ENCODE data around the gene CADM4.

CADM4 gene

DNA sequence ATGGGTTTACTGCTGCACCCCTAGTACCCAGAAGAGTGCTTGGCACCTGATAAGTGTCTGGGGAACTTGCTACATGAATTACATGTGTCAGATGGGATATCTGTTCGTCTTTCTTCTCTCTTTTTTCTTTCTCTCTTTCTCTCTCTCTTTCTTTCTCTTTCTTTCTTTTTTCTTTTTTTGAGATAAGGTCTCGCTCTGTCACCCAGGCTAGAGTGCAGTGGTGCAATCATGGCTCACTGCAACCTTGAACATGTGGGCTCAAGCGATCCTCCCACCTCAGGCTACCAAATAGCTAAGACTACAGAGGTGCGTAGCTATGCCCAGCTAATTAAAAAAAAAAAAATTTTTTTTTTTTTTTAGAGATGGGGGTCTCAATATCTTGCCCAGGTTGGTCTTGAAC is 6.1 kb downstream of the CADM4 start:
- no peak for DNase-seq

DNA sequence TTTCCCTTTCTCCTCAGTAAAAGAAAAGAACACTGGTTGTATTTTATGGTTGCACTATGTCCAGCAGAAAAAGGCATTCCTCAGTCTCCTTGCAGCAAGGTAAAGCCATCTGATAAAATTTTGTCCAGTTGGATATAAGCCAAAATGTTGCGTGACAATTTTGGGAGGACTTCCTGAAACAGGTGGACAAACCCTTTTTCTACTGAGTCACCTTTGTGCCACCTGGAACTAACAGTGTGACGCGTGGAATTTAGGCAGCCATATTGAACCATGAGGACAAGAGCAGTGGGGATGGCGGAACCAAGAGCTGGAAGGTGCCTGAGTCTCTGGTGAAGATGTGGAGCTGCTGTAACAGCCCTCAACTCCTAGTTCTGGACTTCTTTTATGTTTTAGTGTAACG is 8.2 kb downstream of the CADM4 start:
- DNase-seq: no peak

- no peak for DNase-seq
Observed at GRCh38 chr19:43628646-43629326, 10.9 kb downstream of the CADM4 start.

DNA sequence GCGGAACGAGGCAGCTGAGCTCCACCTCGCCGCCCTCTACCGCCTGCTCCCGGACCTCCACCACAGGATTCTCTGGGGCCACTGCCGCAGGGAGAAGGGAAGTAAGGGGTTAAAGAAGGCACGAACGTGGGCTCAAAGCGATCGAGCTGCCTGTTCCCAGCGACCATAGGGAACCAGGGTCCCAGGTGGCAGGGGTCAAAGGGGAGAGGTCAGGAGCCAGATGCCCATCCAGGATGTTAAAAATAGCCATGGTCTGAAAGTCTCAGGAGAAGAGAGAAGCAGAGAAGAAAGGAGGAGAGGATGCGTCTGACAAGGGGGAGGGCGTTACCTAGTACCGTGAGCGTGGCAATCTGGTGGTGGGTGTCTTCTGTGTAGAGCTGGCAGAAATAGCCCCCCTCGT is 12.8 kb downstream of the CADM4 start:
- DNase-seq: no peak

DNA sequence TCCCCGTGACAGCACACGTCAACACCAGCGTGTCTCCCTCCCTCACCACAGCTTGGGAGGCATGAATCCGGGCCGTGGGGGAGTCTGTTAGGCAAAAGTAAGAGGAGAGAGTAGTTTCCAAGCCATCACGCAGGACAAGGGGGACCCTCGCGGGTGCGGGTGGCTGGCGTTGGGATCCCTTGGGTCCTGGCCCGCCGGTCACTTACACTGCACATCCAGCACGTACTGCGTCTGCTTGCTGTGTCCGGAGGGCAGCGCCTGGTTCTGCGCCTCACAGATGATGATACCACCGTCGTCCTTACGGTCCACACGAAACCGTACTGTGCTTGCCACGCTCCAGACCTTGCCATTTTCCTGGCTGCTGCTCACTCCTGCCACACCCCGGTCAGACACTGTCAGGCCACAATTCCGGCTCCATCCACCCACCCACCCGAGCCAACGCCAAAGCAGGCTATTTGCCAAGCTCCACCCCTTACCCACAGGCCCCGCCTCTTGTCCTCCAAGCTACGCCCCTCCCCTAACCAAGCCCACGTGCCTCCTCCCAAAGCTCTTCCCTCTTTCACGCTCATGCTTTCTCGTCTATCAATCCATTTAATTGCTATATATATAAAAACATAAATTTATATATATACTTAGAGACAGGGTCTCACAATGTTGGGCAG is 13.6 kb downstream of the CADM4 start:
- no peak for DNase-seq

- DNase-seq: peak; percentile 88
Observed at GRCh38 chr19:43624933-43625332, 14.7 kb downstream of the CADM4 start.

DNA sequence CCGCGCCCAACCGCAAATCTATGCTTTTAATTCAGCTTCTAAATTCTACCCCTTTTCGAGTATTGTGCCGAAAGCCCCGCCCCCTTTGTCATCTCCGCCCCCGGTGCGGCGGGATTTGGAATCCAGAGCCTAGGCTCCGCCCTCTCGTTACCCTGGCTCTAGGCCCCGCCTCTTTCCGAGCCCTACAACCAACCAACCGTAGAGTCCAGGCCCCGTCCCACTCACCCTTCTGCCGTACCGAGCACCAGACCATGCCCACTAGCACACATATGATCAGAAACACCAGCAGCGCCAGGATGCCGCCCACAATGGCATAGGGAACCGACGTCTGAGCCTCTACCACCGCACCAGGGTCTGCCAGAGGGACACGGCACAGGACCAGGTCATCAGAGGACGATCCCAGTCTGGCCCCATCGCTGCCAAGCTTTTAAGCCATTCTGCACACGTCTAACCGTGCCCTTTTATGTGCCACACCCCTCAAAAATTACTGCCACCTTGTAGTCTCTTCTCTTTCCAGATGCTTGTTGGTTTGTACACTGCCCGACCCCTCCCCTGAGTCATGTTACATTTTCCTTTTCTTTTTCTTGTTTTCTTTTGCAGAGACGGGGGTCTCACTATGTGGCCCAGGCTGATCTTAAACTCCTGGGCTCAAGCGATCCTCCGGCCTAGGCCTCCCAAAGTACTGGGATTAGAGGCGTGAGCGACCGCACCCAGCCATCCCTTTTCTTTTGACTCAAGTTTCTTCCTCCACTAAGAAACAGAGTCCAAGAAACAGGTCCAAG is 15.6 kb downstream of the CADM4 start:
- peak; percentile 22 for DNase-seq

DNA sequence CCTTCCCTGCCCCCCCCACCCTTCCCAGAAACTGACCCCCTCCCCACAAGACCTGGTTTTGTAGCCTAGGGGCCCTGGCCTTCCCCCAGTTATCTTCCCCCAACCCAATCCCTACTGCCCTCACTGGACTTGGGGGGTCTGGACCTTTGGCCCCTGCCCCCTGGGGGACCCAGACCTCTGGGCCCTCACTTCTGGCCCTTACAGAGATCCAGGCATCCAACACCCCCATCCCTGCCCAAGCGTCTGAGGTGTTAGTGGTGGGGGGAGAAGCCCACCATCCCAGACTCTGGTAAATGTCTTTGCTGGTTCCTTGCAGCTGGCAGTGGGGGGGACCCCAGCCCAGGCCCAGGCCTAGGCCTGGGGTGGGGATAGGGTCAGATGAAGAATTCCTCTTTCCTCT is 16.7 kb downstream of the CADM4 start:
- no peak for DNase-seq

GRCh38 chr19:43622070-43622469 is 17.6 kb downstream of the CADM4 start:
- no peak for DNase-seq

- peak; percentile 87 for DNase-seq
Observed at GRCh38 chr19:43620061-43621001, 19.3 kb downstream of the CADM4 start.

GRCh38 chr19:43619262-43620060 is 20.2 kb downstream of the CADM4 start, which contains the start of gene ZNF428:
Gene ZNF428, minus strand, starts transcription at chr19:43619629. Its CDS starts 5,325 bp downstream, at chr19:43614304.
- DNase-seq: peak; percentile 91

- DNase-seq: peak; percentile 48
Observed at GRCh38 chr19:43618921-43619261, 20.8 kb downstream of the CADM4 start.

GRCh38 chr19:43616954-43617353 is 22.7 kb downstream of the CADM4 start:
- DNase-seq: no peak

- no peak for DNase-seq
Observed at GRCh38 chr19:43616306-43616705, 23.3 kb downstream of the CADM4 start.

DNA sequence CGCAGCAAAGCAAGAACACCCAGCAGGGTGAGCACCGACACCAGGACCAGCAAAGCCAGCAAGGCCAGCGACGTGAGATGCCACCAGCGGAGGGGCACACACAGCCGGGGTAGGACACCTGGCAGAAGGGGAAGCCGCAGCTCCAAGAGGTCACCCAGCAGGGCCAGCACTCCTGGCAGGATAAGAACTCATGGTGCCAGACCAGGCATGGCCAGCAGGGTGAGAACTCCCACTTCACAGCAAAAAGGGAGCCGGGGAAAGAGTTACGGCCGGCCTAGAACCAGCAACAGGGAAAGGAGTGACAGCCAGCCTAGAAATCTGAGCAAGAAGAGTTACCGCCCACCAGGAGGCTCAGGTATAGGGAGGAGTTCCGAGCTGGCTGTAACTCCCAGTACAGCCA is 27.3 kb downstream of the CADM4 start:
- no peak for DNase-seq

- no peak for DNase-seq
Observed at GRCh38 chr19:43611788-43612187, 27.9 kb downstream of the CADM4 start, which contains the start of gene SRRM5. Gene SRRM5, plus strand, starts transcription at chr19:43612088. Its CDS starts 34 bp downstream, at chr19:43612122.

- DNase-seq: no peak
Observed at GRCh38 chr19:43610493-43610892, 29.2 kb downstream of the CADM4 start.

DNA sequence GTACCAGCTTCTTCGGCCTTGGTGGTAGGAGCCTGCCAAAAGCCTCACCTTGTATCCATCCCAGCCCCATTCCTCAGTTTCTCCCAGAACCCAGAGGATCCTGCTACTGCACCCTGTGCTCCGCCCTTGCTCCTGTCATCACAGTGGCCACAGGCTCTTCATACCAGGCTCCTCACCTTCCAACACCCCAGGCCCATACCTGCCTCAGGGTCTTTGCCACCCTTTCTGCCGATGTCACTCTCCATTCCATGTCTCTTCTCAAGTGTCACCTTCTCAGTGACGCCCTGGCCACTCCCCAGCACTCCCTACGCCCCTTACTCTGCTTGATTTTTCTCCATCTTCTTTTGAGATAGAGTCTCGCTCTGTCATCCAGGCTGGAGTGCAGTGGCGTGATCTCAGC is 29.8 kb downstream of the CADM4 start:
- DNase-seq: no peak

DNA sequence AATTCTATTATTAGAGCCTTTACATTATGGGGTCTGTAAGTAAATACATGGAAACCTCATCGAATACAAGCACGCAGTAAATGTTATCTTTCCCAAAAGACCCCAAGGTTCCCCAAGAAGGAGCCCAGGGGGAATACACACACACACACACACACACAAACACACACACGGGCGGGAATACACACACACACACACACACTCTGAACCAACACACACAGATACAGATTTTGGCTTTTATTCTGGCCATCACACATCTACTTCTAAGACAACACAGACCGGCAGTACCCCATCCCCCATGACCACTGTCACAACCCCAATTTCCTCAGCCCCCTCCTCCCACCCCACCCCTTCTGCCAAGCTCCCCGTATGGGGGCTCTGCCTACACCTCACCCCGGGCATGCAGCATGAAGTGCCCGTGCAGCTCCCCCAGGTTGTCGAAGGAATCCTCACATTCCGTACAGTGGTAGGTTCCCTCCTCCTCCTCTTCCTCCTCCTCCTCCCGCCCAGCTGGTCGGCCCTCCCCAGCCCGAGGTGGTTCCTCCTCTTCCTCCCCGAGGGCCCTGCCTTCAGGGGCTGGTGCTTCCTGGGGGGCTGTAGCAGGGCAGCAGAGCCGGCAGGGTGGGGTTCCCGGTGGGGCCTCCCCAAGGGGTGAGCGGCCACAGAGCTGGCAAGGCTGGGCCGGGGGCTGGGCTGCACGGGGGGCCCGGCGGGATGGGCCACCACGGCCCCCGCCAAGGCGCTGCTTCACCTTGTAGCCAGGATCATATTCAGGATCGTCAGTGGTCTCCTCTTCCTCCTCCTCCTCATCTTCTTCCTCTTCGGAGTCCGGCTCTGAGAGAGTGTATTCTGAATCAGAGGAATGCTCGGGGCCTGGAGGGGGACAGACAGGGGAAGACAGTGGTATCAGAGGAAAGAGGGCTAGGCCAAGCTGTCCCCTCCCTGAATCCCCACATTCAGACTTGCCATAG is 32.1 kb downstream of the CADM4 start:
- no peak for DNase-seq

DNA sequence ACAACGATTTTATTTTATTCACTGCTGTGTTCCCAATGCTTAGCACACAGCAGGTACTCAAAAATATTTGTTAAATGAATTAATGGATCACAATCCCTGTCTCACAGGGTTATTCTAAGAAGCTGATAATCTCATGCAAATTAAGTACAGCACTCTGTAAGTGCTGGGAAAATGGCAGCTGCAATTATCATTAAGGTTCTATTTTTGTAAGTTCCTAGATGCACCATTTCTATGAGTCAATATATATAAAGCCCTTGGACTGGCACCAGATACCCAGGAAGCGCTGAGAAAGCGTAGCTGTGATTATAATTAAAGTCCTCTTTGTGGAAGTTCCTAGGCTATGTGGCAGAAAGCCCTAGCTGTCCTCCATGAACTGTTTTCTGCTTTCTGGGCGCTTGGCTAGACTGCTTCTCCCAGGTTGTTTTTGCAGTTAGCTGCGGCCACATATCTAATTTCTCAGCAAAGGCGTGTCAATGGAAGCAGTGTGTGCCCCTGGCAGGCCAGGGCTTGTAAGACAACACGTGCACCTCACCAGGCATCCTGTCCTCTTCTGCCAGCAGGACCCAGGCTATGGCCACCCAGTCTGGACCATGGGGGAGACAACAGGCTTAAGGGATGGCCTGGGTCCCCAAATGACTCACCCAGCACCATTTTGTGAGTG is 33.0 kb downstream of the CADM4 start:
- no peak for DNase-seq

Measured in CD4-positive, alpha-beta T cell treated with Interleukin-17A for 1 hour (primary cell).